ENCODE results near the gene MTERF1.

Gene MTERF1

DNA sequence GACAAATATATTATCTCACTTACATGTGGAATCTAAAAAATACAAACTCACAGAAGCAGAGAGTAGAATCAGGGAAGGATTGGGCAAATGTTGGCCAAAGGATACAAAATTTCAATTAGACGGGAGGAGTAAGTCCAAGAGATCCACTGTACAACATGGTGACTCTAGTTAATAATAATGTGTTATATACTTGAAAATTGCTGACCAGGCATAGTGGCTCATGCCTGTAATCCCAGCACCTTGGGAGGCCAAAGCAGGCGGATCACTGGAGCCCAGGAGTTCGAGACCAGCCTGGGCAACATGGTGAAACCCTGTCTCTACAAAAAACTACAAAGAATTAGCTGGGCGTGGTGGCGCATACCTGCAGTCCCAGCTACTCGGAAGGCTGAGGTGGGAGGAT is 16.4 kb downstream of the MTERF1 start:
- TF ChIP-seq, protein P1, sequence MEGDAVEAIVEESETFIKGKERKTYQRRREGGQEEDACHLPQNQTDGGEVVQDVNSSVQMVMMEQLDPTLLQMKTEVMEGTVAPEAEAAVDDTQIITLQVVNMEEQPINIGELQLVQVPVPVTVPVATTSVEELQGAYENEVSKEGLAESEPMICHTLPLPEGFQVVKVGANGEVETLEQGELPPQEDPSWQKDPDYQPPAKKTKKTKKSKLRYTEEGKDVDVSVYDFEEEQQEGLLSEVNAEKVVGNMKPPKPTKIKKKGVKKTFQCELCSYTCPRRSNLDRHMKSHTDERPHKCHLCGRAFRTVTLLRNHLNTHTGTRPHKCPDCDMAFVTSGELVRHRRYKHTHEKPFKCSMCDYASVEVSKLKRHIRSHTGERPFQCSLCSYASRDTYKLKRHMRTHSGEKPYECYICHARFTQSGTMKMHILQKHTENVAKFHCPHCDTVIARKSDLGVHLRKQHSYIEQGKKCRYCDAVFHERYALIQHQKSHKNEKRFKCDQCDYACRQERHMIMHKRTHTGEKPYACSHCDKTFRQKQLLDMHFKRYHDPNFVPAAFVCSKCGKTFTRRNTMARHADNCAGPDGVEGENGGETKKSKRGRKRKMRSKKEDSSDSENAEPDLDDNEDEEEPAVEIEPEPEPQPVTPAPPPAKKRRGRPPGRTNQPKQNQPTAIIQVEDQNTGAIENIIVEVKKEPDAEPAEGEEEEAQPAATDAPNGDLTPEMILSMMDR (IDR thresholded peaks at IDR 0.05; ENCODE audit: low read depth, low read length), result no peak
- no peak for DNase-seq (ENCODE audit: extremely low read depth, low read depth)

DNA sequence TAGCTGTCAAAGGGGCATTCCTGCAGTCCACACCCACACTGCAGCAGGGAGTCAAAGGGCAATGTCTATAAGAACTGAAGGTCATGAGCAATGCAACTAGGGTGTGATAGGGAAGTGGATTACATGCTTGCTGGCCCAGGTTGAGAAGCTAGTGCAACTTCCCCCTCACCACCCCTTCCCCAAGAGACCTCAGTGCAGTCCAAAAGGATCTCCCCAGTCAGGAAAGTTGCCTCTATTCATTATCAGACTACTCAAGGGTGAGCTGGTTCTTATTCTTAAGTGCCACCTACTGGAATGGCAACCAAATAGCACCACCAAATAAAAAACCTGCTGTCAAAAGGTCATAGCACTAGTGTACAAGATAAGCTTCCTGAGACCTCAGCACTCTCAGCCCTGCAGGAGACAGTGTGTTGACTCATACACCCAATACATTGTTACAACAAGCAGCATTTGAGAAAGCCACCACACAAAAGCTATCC is 28.2 kb downstream of the MTERF1 start:
- DNase-seq (ENCODE audit: extremely low read depth, low read depth), result no peak
- TF ChIP-seq, protein P1 (IDR thresholded peaks at IDR 0.05; ENCODE audit: low read depth, low read length), result no peak

DNA sequence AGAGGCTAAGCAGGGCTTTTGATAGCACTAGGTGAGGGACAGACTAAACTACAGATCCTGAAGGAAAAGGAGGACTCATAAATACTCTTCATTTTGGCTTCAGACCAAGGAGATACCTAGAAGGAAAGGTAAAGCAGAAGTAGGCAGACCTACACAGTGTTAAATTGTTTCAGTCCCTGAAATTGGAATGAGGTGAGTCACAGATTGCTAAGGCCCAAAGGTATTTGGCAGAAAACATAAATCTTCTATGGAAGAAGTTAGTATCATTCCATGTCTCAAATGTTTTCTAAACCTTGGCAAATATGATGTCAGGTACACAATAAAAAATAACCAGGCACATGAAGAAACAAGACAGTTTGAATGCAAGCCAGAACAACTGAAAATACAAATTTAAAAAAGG is 30.0 kb downstream of the MTERF1 start:
- TF ChIP-seq, protein P1 (IDR thresholded peaks at IDR 0.05; ENCODE audit: low read depth, low read length), result no peak
- DNase-seq (ENCODE audit: extremely low read depth, low read depth), result no peak

DNA sequence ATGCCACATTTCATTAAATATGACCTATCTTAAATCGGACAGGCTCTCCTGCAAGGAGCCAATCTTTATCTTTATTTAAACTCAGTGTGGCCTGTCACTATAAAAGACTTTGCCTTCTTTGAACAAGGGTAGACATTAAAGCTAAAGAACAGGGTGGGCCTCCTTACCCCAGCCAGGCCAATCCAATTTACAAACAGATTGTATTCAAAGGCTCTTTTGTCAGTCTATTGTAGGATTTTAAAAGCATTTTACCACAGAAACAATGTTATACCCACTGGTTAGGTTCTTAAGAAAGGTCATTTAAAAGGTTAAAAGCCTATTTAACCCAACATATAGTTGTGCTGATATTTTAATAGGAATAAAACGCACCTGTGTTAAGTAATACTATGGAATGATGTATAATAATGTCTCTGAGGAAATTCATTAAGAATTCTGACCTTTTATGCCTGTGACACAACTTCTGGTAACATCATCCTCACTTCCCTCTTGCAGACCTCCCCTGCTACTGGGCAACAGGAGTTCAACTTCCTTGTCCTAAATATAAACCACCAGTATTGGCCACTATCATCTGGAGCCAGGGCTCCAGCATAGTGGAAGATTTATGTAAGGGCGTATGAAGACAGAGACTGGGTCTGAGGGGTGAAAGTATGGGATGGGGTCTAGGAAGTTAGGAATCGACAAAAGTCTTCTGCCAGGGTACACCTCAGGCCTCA is 32.5 kb downstream of the MTERF1 start:
- DNase-seq (ENCODE audit: extremely low read depth, low read depth), result no peak
- TF ChIP-seq, protein P1 (IDR thresholded peaks at IDR 0.05; ENCODE audit: low read depth, low read length), result no peak

DNA sequence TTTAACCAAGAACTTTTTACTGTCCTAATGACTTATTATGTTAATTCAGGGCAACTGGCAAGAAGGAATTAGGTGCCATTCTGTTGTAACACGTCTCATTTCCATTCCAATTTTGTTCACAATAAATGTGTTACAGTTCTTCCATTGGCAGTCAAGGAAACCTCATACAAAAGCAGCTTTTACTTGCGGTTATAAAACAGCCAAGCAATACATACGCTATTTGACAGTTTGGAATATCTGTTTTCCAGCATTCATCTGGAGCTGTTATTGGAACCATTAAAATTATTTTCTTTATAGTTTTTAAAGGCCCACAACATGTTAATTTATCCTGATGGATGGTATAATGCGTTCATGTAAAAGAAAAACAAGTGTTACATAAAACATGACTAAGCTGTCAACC is 33.3 kb downstream of the MTERF1 start:
- TF ChIP-seq, protein P1 (IDR thresholded peaks at IDR 0.05; ENCODE audit: low read depth, low read length), result no peak

DNA sequence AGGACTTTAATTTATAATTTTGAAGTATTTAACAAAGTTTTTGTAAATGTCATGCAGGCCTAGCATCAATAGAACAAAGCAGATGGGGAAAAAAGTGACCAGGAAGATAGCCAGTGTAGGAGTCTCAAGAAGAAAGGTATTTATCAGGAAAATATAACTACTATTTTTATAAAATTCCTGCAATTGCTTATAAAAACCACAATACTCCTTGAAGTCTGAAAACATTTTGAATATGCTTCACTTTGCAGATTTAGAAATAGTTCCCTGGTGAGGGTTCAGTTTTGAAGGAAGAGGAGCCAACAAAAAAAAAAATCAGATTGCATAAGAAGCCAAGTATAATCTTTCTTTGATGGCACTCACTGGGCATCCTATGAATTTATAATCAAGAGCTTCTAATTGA is 34.1 kb downstream of the MTERF1 start:
- TF ChIP-seq, protein P1 (IDR thresholded peaks at IDR 0.05; ENCODE audit: low read depth, low read length), result no peak
- DNase-seq (ENCODE audit: extremely low read depth, low read depth), result no peak

More for the DNA sequence above, 33.3 kb downstream of the MTERF1 start:
- no peak for DNase-seq (ENCODE audit: extremely low read depth, low read depth)

DNA sequence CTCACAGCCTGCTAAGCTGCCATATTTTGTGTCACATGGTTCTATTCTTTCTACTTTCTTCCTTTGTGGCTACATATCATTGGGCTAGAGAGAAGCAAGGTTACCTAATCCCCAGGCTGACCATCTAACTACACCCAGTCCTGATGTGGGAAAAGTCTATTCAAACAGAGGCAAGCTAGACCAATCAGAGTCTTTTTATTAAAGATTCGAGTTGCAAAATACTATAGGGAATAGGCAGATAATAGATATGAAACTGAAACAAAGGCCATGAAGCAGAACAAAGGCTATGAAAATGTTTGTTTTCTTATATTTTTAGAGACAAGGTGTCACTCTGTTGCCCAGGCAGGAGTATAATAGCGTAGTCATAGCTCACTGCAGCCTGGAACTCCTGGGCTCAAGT is 36.7 kb downstream of the MTERF1 start:
- TF ChIP-seq, protein P1 (IDR thresholded peaks at IDR 0.05; ENCODE audit: low read depth, low read length), result no peak
- DNase-seq (ENCODE audit: extremely low read depth, low read depth), result no peak
